ENCODE data around the gene CRMP1.

- TF ChIP-seq YY1 (IDR thresholded peaks at IDR 0.05; ENCODE audit: insufficient read depth, insufficient read length) (no peak), ZNF274 (IDR thresholded peaks at IDR 0.05; ENCODE audit: low read depth, low read length) (no peak), SUZ12 (IDR thresholded peaks at IDR 0.05; ENCODE audit: extremely low read depth, insufficient read depth, insufficient read length) (no peak)
Observed at GRCh38 chr4:5925419-5926200, 32.7 kb upstream of the CRMP1 start.

All from NT2/D1 (cell line).